GM12875 (cell line): ENCODE results near the gene CASZ1.

Experiments used
- H3K4me3 ChIP-seq: one replicate; pipeline ENCODE4 v1.5.1; 2011; ENCODE audit warnings: low read depth, low read length, control low read depth
- CTCF ChIP-seq: IDR thresholded peaks from 2 replicates; pipeline ENCODE4 v1.5.1; 2011; ENCODE audit warnings: low read depth, mild to moderate bottlenecking, control low read depth, inconsistent platforms, low read length, moderate library complexity, borderline replicate concordance; ENCODE audit not compliant: insufficient read depth

The CASZ1 gene

GRCh38 chr1:10717296-10718082 lies 79.0 kb downstream of the CASZ1 start:
- H3K4me3 ChIP-seq: no peak overlapping the region
- TF ChIP-seq CTCF: no peak

- no peak overlapping the region for H3K4me3 ChIP-seq
- TF ChIP-seq CTCF: no peak
Observed at GRCh38 chr1:10716840-10717239, 79.6 kb downstream of the CASZ1 start.

- no peak for TF ChIP-seq CTCF
- H3K4me3 ChIP-seq: no peak overlapping the region
Observed at GRCh38 chr1:10714337-10715114, 81.9 kb downstream of the CASZ1 start.

- TF ChIP-seq CTCF: no peak
- no peak overlapping the region for H3K4me3 ChIP-seq
Observed at GRCh38 chr1:10713614-10714013, 82.8 kb downstream of the CASZ1 start.

- H3K4me3 ChIP-seq: no peak overlapping the region
Observed at GRCh38 chr1:10712568-10713362, 83.7 kb downstream of the CASZ1 start.

GRCh38 chr1:10710489-10710888 lies 86.0 kb downstream of the CASZ1 start:
- no peak overlapping the region for H3K4me3 ChIP-seq

More at GRCh38 chr1:10712568-10713362, 83.7 kb downstream of the CASZ1 start:
- no peak for TF ChIP-seq CTCF

More at GRCh38 chr1:10710489-10710888, 86.0 kb downstream of the CASZ1 start:
- TF ChIP-seq CTCF: no peak
